ENCODE data around the gene GRID1.
A peak's percentile ranks its signal among the peaks of the same experiment; 100 is the strongest.

Gene GRID1

DNA sequence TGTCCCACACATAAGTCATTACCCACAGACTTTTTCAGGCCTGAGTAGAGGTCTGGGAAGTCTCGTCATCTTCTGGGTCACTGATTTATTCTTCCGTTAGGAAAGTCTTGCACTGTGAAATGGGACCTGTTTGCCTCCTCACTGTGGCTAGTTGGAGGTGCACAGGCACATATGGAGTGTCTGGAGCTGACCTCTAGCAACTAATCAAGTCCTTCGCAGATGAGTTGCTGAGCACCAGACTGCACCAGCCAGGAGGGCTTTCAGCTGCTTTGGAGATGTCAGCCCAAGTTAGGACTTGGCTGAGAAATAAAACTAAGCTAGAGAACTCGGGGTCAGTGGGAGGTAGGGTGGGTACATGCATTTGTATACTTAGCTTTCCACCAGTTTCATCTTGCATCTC lies 578.0 kb downstream of the GRID1 start:
- no peak overlapping the region for H3K27ac ChIP-seq
- TF ChIP-seq, protein P1, sequence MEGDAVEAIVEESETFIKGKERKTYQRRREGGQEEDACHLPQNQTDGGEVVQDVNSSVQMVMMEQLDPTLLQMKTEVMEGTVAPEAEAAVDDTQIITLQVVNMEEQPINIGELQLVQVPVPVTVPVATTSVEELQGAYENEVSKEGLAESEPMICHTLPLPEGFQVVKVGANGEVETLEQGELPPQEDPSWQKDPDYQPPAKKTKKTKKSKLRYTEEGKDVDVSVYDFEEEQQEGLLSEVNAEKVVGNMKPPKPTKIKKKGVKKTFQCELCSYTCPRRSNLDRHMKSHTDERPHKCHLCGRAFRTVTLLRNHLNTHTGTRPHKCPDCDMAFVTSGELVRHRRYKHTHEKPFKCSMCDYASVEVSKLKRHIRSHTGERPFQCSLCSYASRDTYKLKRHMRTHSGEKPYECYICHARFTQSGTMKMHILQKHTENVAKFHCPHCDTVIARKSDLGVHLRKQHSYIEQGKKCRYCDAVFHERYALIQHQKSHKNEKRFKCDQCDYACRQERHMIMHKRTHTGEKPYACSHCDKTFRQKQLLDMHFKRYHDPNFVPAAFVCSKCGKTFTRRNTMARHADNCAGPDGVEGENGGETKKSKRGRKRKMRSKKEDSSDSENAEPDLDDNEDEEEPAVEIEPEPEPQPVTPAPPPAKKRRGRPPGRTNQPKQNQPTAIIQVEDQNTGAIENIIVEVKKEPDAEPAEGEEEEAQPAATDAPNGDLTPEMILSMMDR (conservative IDR thresholded peaks at IDR 0.05), result no peak

DNA sequence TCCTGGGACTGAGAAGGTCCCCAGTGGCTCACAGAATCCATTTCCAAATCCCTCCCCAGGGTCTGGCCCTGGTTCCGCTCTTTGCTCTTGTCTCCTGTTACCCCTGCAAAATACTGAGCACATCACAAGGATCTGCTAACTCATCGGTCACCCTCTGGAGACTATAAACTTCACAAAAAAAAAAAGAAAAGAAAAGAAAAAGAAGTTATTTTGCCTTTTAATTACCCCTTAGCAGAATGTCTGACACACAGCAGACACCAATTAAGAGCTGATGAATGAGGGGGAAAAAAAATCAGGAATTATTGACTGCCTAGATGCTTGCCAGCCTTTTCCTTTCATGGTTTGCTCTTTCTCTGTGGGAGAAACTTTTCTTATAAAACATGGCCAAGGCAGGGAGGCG lies 578.7 kb downstream of the GRID1 start:
- TF ChIP-seq, protein P1 (conservative IDR thresholded peaks at IDR 0.05), result no peak
- no peak overlapping the region for H3K27ac ChIP-seq

- TF ChIP-seq, protein P1 (conservative IDR thresholded peaks at IDR 0.05), result no peak
- H3K27ac ChIP-seq, result no peak overlapping the region
These were observed 579.2 kb downstream of the GRID1 start for GRCh38 chr10:85787393-85787792.

DNA sequence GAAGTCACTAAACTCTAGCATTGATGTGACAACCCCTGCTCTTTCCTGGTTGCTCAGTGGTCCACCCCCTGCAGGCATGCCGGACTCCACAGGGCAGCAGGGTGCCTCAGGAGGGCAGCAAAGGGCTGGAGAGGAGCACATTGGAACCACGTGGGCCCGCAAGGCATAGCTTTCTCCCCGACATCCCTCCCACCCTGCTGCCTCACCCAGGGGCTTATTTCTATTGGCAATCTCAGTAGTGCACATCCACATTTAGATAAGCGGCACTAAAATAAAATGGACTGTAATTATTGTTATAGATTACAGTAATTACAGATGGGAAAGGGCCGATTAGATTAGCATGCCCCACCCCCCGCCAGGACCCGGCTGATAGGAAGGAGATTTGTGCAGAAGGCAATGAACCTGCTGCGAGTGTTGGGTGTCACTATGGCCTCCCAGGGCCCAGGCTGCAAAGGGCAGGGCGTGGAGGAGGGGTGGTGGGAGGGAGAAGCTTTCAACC lies 580.1 kb downstream of the GRID1 start:
- no peak overlapping the region for H3K27ac ChIP-seq
- TF ChIP-seq, protein P1 (conservative IDR thresholded peaks at IDR 0.05), result peak; percentile 51

GRCh38 chr10:85784792-85785191 lies 581.8 kb downstream of the GRID1 start:
- TF ChIP-seq, protein P1 (conservative IDR thresholded peaks at IDR 0.05), result no peak
- no peak overlapping the region for H3K27ac ChIP-seq

DNA sequence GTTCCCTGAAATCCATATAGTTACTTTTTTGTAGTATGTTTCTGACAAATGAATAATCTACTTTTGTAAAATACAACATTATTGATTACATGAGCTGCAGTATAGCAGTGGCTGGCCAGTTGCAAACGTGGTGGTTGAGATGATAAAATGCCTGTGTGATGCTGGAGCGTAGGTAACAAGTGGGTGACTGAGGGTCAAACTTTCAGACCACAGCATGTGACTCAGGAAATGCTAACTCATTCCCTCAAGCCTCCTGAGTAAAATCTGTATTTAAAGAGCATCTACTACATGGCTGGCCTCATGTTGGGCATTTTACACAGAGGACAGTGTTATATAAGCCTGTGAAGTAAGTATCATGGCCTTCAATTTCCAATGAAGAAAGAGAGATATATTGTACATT lies 585.2 kb downstream of the GRID1 start:
- no peak overlapping the region for H3K27ac ChIP-seq
- TF ChIP-seq, protein P1 (conservative IDR thresholded peaks at IDR 0.05), result no peak

GRCh38 chr10:85778074-85778473 lies 588.5 kb downstream of the GRID1 start:
- TF ChIP-seq, protein P1 (conservative IDR thresholded peaks at IDR 0.05), result no peak
- no peak overlapping the region for H3K27ac ChIP-seq
